Fibroblast of pulmonary artery (primary cell): Measurements from ENCODE around the gene DLX2.
A peak's percentile ranks its signal among the peaks of the same experiment; 100 is the strongest.

Experiments
- DNase-seq: peaks from one replicate; pipeline ENCODE4 v3.0.0-alpha.2; 2010; ENCODE audit warnings: low read depth
- H3K4me3 ChIP-seq: replicated peaks from 2 replicates; pipeline ENCODE4 v1.5.1; 2011; ENCODE audit warnings: low read depth, mild to moderate bottlenecking, control low read depth, low read length, moderate library complexity
- TF ChIP-seq, protein P1 (sequence below): IDR thresholded peaks from 2 replicates; pipeline ENCODE4 v1.5.1; 2011; ENCODE audit warnings: mild to moderate bottlenecking, control low read depth, low read length, inconsistent platforms; ENCODE audit errors: missing control alignments

The DLX2 gene

DNA sequence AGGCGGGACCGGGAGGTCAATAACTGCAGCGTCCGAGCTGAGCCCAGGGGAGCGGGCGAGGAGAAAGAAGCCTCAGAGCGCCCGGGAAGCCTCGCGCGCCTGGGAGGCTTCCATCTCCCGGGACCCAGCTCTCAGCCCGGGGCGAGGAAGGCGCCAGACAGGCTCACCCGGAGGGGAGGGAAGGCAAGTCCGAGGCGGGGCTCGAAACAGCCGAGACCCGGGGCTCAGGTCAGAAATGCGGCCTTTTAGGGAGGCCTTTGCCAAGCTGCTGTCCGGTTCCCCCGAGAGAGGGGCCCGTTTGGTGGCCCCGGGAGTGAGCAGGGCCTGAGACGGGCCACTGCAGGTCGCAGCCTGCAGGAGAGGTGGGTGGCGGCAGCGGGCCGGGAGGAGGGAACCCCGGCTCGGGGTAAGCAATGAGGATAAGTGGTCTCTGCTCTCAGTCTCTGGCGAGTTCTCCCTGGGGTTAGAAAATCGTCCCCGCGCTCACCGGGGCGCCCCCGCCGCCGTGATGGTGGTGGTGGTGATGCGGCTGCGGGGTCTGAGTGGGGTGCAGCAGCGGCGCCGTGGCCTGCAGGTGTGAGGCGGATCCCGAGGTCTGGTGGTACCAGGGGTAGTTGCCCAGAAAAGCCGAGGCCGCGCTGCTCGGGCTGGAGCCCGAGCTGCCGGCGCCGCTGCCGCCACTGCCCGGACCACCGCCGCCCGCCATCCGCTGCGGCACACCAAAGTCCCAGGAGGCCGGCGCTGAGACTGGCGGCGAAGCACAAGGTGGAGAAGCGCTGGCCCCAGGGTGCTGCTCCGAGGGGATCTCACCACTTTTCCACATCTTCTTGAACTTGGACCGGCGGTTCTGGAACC is 2.4 kb downstream of the DLX2 start:
- no peak for DNase-seq
- TF ChIP-seq, protein P1, sequence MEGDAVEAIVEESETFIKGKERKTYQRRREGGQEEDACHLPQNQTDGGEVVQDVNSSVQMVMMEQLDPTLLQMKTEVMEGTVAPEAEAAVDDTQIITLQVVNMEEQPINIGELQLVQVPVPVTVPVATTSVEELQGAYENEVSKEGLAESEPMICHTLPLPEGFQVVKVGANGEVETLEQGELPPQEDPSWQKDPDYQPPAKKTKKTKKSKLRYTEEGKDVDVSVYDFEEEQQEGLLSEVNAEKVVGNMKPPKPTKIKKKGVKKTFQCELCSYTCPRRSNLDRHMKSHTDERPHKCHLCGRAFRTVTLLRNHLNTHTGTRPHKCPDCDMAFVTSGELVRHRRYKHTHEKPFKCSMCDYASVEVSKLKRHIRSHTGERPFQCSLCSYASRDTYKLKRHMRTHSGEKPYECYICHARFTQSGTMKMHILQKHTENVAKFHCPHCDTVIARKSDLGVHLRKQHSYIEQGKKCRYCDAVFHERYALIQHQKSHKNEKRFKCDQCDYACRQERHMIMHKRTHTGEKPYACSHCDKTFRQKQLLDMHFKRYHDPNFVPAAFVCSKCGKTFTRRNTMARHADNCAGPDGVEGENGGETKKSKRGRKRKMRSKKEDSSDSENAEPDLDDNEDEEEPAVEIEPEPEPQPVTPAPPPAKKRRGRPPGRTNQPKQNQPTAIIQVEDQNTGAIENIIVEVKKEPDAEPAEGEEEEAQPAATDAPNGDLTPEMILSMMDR = no peak
- peak overlapping the region; percentile 65 for H3K4me3 ChIP-seq

- DNase-seq = no peak
- TF ChIP-seq, protein P1 = no peak
- H3K4me3 ChIP-seq = peak overlapping the region; percentile 47
Observed at GRCh38 chr2:172099472-172100079, 3.1 kb downstream of the DLX2 start.

DNA sequence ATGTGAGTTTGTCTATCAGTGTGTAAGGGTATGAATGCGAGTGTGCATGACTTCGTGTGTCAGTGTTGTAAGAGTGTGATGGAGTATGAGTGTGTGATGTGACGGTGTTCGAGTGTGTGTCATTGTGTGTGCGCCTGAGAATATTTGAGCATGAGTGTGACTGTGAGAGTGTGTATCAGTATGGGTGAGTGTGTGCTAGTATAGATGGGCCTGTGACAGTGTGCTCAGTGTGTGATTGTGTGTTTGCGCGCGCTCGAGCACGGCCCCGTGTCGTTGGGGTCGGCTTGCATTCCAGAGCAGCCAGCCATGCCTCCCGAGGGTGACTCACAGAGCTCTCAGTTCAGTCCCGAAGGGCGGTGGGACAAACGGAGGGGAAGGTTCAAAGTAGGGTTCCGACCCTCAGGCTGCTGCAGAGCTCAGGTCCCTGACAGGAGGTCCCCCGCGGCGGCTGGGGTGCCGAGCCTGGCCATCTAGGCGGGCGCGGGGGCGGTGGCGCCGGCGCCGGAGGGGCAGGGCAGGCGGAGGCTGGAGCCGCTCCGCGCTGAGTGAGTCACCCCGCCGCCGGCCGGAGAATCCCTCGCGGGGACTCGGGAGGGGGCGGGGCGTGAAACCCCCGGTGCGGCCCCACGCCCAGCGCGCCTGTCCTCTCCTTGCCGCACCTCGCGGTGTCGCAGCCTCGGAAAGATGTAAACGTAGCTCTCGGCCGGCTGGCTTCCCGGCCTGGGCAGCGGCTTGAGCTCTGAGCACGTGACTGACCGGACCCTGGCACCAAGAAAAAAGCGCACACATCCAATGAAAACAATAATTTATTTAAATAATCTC is 3.8 kb downstream of the DLX2 start:
- H3K4me3 ChIP-seq = peak overlapping the region; percentile 47
- TF ChIP-seq, protein P1 = no peak
- peak; percentile 57 for DNase-seq

- TF ChIP-seq, protein P1 = no peak
- no peak for DNase-seq
- no peak overlapping the region for H3K4me3 ChIP-seq
Observed at GRCh38 chr2:172098287-172098649, 4.4 kb downstream of the DLX2 start.

DNA sequence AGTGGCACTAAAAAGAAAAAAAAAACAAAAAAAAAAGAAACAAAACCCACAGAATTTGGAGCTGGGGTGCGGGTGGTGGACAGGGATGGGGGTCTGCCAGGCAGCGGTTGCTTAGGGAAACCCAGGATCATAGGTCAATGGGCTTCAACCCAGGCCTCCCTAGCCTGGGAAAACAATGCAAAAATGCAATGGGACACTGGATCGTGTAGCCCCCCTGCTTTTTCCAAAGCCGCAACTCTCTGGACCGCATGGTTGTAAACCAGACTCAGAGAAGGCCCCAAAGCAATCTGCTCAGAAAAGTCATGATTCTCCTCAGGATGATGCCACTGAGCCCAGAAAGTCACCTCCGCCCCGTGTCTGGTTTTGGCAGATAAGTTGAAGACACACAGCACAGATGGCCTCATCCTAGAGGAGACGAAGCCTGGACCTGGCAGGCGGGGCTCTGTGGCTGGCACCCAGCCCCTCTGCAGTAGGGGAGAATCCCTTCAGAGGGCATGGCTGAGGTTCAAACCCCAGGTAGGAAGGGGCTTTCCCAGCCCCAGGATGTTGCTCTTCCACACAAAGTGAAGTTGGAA is 5.1 kb downstream of the DLX2 start:
- TF ChIP-seq, protein P1 = no peak
- no peak for DNase-seq

GRCh38 chr2:172096626-172097547 is 5.8 kb downstream of the DLX2 start:
- DNase-seq = peak; percentile 71
- TF ChIP-seq, protein P1 = no peak

More for the DNA sequence above, 5.1 kb downstream of the DLX2 start:
- H3K4me3 ChIP-seq = no peak overlapping the region

More at GRCh38 chr2:172096626-172097547, 5.8 kb downstream of the DLX2 start:
- H3K4me3 ChIP-seq = peak overlapping the region; percentile 44
